ENCODE results near the gene UTS2. TPM values are rescaled to one million over a fixed set of nuclear protein-coding genes. Genes with fewer than 3 reads are reported as not detected.

The UTS2 gene
- total RNA-seq, 4 donors from 2014 or later = not detected

DNA sequence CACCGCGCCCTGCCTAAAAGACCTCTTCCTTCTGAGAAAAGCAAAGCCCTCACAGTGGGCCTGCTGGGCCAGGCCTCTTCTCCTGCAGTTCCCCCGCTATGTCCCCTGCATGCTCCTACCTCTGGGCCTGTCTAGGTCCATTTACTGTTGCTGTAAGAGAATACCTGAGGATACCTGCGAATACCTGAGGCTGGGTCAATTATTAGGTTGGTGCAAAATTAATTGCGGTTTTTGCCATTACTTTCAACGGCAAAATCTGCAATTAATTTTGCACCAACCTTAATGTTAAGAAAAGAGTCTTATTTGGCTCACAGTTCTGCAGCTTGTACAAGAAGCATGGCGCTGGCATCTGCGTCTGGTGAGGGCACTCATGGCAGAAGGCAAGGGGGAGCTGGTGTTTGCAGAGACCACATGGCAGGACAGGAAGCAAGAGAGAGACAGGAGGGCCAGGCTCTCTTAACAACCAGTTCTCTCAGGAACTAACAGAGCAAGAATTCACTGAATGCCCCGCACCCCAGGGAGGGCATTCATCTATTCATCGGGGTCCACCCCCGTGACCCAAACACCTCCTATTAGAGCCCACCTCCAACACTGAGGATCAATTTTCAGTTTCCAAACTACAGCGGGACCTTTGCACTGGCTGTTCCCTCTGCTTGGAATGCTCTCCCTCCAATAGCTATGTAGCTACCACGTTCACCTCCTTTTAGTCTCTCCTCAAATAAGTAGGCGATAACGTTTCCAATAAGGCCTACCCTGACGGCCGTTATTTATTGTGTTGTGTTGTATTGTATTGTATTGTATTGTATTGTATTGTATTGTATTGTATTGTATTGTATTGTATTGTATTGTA, 9.6 kb upstream of the UTS2 start:
- H3K27me3 ChIP-seq = no peaks in the 10 kb centered on the region
- H3K4me3 ChIP-seq = no peak overlapping the region
- TF ChIP-seq, protein P1, sequence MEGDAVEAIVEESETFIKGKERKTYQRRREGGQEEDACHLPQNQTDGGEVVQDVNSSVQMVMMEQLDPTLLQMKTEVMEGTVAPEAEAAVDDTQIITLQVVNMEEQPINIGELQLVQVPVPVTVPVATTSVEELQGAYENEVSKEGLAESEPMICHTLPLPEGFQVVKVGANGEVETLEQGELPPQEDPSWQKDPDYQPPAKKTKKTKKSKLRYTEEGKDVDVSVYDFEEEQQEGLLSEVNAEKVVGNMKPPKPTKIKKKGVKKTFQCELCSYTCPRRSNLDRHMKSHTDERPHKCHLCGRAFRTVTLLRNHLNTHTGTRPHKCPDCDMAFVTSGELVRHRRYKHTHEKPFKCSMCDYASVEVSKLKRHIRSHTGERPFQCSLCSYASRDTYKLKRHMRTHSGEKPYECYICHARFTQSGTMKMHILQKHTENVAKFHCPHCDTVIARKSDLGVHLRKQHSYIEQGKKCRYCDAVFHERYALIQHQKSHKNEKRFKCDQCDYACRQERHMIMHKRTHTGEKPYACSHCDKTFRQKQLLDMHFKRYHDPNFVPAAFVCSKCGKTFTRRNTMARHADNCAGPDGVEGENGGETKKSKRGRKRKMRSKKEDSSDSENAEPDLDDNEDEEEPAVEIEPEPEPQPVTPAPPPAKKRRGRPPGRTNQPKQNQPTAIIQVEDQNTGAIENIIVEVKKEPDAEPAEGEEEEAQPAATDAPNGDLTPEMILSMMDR (IDR thresholded peaks at IDR 0.05) = no peak
- no peak for TF ChIP-seq POLR2A (IDR thresholded peaks at IDR 0.05)
- H3K4me1 ChIP-seq = no peaks in the 10 kb centered on the region
- H3K27ac ChIP-seq = no peak overlapping the region
- no peaks in the 10 kb centered on the region for H3K36me3 ChIP-seq
- intact Hi-C loops (cut with DNase I; ENCODE audit: low total_unique reads) = no loop called here
- H3K9me3 ChIP-seq = no peaks in the 10 kb centered on the region
- DNase-seq = no peak

DNA sequence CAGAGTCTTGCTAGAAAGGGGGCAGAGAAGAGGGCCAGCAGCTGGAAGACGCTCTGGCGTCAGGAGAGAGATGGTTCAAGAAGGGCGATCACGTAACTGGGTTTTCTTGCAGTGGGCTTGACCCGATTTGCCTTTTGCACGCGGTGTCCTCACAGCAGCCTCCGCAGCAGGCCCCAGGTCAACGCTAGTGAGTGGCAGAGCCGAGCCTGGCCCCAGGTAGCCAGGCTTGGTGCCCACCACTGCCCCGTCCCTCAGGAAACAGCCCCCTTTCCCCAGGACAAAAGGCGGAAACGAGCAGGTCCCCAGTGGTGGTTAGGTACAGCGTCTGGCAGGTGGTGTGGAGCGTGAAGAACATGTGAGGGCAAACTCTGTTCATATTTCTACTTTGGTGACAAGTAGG, 8.6 kb upstream of the UTS2 start:
- Histone ChIP-seq H3K27me3 (no peaks in the 10 kb centered on the region), H3K9me3 (no peaks in the 10 kb centered on the region), H3K4me3 (no peak overlapping the region), H3K4me1 (no peaks in the 10 kb centered on the region), H3K27ac (no peak overlapping the region), H3K36me3 (no peaks in the 10 kb centered on the region)
- no peak for DNase-seq
- no peak for TF ChIP-seq POLR2A (IDR thresholded peaks at IDR 0.05)
- TF ChIP-seq, protein P1 (IDR thresholded peaks at IDR 0.05) = no peak
- intact Hi-C loops (cut with DNase I; ENCODE audit: low total_unique reads) = no loop called here

DNA sequence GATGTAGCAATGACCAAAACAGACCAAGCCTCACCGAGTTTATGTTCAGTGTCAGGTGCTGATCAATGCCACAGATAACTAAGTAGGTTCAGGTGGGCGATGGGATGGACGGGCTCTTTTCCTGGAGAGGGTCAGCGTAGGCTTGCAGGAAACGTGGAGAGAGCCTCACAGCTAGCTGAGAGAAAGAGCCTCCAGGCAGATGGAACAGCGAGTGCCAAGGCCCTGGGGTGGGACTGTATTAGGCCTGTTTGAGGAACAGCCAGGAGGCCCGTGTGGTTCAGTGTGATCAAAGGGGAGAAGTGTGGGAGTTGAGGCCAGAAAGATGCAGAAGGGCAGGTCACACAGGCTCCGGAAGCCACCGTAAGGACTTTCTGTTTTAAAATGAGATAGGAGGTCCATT, 7.3 kb upstream of the UTS2 start:
- Histone ChIP-seq H3K27ac (no peak overlapping the region), H3K4me1 (no peaks in the 10 kb centered on the region), H3K36me3 (no peaks in the 10 kb centered on the region), H3K9me3 (no peaks in the 10 kb centered on the region), H3K4me3 (no peak overlapping the region), H3K27me3 (no peaks in the 10 kb centered on the region)
- intact Hi-C loops (cut with DNase I; ENCODE audit: low total_unique reads) = no loop called here
- DNase-seq = no peak
- TF ChIP-seq POLR2A (IDR thresholded peaks at IDR 0.05) = no peak
- TF ChIP-seq, protein P1 (IDR thresholded peaks at IDR 0.05) = no peak

DNA sequence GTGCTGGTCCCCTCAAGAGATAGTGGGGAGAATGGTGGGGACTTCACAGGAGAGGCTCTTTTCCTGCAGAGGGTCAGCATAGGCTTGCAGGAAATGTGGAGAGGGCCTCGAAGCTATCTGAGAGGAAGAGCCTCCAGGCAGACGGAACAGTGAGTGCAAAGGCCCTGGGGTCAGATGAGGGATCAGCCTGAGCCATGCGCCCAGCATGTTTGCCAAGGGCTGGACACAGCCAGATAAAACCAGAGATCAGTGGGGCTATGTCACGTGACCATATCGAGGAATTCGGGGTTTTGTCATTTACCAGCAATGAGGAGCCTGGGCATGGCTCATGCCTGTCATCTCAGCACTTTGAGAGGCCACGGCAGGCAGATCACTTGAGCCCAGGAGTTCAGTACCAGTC, 6.5 kb upstream of the UTS2 start:
- Histone ChIP-seq H3K4me3 (no peak overlapping the region), H3K27ac (no peak overlapping the region), H3K27me3 (no peaks in the 10 kb centered on the region), H3K4me1 (no peaks in the 10 kb centered on the region), H3K36me3 (no peaks in the 10 kb centered on the region), H3K9me3 (no peaks in the 10 kb centered on the region)
- DNase-seq = no peak
- TF ChIP-seq, protein P1 (IDR thresholded peaks at IDR 0.05) = no peak
- no peak for TF ChIP-seq POLR2A (IDR thresholded peaks at IDR 0.05)
- intact Hi-C loops (cut with DNase I; ENCODE audit: low total_unique reads) = no loop called here

GRCh38 chr1:7857985-7858384, 5.1 kb upstream of the UTS2 start:
- intact Hi-C loops (cut with DNase I; ENCODE audit: low total_unique reads) = no loop called here
- DNase-seq = no peak
- no peak for TF ChIP-seq POLR2A (IDR thresholded peaks at IDR 0.05)
- TF ChIP-seq, protein P1 (IDR thresholded peaks at IDR 0.05) = no peak
- Histone ChIP-seq H3K27me3 (no peaks in the 10 kb centered on the region), H3K36me3 (no peaks in the 10 kb centered on the region), H3K4me1 (no peaks in the 10 kb centered on the region), H3K27ac (no peak overlapping the region), H3K4me3 (no peak overlapping the region), H3K9me3 (no peaks in the 10 kb centered on the region)
